Gastroesophageal sphincter (tissue), 3 donors: ENCODE results near the gene CXCL3.

Experiments used
- CTCF ChIP-seq, 4 experiments: fragments of 200-600 bp in 2 of 4; fragments of 450-650 bp in 2 of 4; sonication (generic) in 1 of 4; IDR thresholded peaks; one replicate each; pipeline ENCODE4 v1.5.1; 2017 to 2019; ENCODE audit warnings: antibody characterized with exemption in 4 of 4, mild to moderate bottlenecking in 2 of 4, moderate library complexity in 2 of 4
- EP300 ChIP-seq: sonication (generic); formaldehyde crosslinking; IDR thresholded peaks from one replicate; pipeline ENCODE4 v1.6.1; 2017; ENCODE audit warnings: antibody characterized with exemption, mild to moderate bottlenecking
- POLR2A ChIP-seq, 2 donors: fragments of 450-650 bp; IDR thresholded peaks; one replicate each; pipeline ENCODE4 v1.6.1; 2017; ENCODE audit warnings: antibody characterized with exemption in 2 of 2, mild to moderate bottlenecking in 2 of 2, moderate library complexity in 1 of 2
- POLR2AphosphoS5 ChIP-seq: sonication (generic); formaldehyde crosslinking; IDR thresholded peaks from one replicate; pipeline ENCODE4 v1.6.1; 2017; ENCODE audit warnings: antibody characterized with exemption

- no peak for TF ChIP-seq CTCF (IDR thresholded peaks at IDR 0.05)
- no peak for TF ChIP-seq POLR2AphosphoS5
- TF ChIP-seq POLR2A (IDR thresholded peaks at IDR 0.05) = no peak
- TF ChIP-seq EP300 = no peak
Observed at GRCh38 chr4:74045772-74046171, 7.3 kb upstream of the CXCL3 start.
